WTC11 (cell line): ENCODE data around the gene ABCC4. TPM values are rescaled to one million over a fixed set of nuclear protein-coding genes. Genes with fewer than 3 reads are reported as not detected.

Experiments
- ATAC-seq: fragments of 200-7000 bp; cut with Tn5 transposase; 2 replicates; pipeline ENCODE4 v1.10.0; 2021; ENCODE audit warnings: mild to moderate bottlenecking, moderate library complexity
- CTCF ChIA-PET: fragments of 300-600 bp; sonication (Branson Sonifier 250); formaldehyde crosslinking; loops from one replicate; lab custom pipeline; 2021; ENCODE audit warnings: antibody characterized with exemption; lab: Charles Lee
- POLR2A ChIA-PET: fragments of 350-600 bp; sonication (Branson Sonifier 250); formaldehyde crosslinking; loops from one replicate; lab custom pipeline; 2021; ENCODE audit warnings: antibody characterized with exemption; lab: Charles Lee
- DNase-seq: peaks from one replicate; pipeline ENCODE4 v3.0.0; 2021; ENCODE audit warnings: low spot score
- H3K27ac Mint-ChIP-seq: 2 replicates; pipeline ENCODE4 v1.8.0; 2021; ENCODE audit warnings: mixed read lengths
- H3K27me3 Mint-ChIP-seq: 2 replicates; pipeline ENCODE4 v1.8.0; 2021; ENCODE audit warnings: low read depth, mild to moderate bottlenecking, moderate library complexity, mixed read lengths
- H3K36me3 Mint-ChIP-seq: 2 replicates; pipeline ENCODE4 v1.8.0; 2021; ENCODE audit warnings: mixed read lengths
- H3K4me1 Mint-ChIP-seq: 2 replicates; pipeline ENCODE4 v1.8.0; 2022; ENCODE audit warnings: mixed read lengths
- H3K4me3 Mint-ChIP-seq: 2 replicates; pipeline ENCODE4 v1.8.0; 2021; ENCODE audit warnings: mild to moderate bottlenecking, moderate library complexity, mixed read lengths
- H3K9me3 Mint-ChIP-seq: 2 replicates; pipeline ENCODE4 v1.8.0; 2021; ENCODE audit warnings: mixed read lengths
- CBFB ChIP-seq: sonication (generic); formaldehyde crosslinking; IDR thresholded peaks from 2 replicates; pipeline ENCODE4 v1.8.1; 2022; ENCODE audit warnings: mild to moderate bottlenecking, low read depth, missing genetic modification reagents
- CREB1 ChIP-seq: sonication (generic); formaldehyde crosslinking; IDR thresholded peaks from 2 replicates; pipeline ENCODE4 v1.8.0; 2023; ENCODE audit warnings: mild to moderate bottlenecking, missing genetic modification reagents
- EMX1 ChIP-seq: fragments of 250-450 bp; sonication (Bioruptor Pico); IDR thresholded peaks from 2 replicates; pipeline ENCODE4 v1.8.0; 2021; ENCODE audit warnings: mild to moderate bottlenecking
- GTF2I ChIP-seq: fragments of 250-450 bp; sonication (Bioruptor Pico); conservative IDR thresholded peaks from 2 replicates; pipeline ENCODE4 v1.4.0; 2021; ENCODE audit warnings: mild to moderate bottlenecking
- IRF2 ChIP-seq: sonication (generic); formaldehyde crosslinking; IDR thresholded peaks from 2 replicates; pipeline ENCODE4 v1.8.0; 2022; ENCODE audit warnings: low read depth, missing genetic modification reagents, borderline replicate concordance
- NR2C2 ChIP-seq: sonication (generic); formaldehyde crosslinking; IDR thresholded peaks from 2 replicates; pipeline ENCODE4 v1.8.0; 2022; ENCODE audit warnings: mild to moderate bottlenecking, missing genetic modification reagents
- RORB ChIP-seq: fragments of 250-450 bp; sonication (Bioruptor Pico); IDR thresholded peaks from 2 replicates; pipeline ENCODE4 v1.9.0; 2021; ENCODE audit warnings: mild to moderate bottlenecking
- ZNF138 ChIP-seq: sonication (generic); formaldehyde crosslinking; conservative IDR thresholded peaks from 2 replicates; pipeline ENCODE4 v1.8.1; 2022; ENCODE audit warnings: mild to moderate bottlenecking, moderate library complexity, missing genetic modification reagents
- ZNF219 ChIP-seq: sonication (generic); formaldehyde crosslinking; IDR thresholded peaks from 2 replicates; pipeline ENCODE4 v1.8.0; 2023; ENCODE audit warnings: missing genetic modification reagents, mild to moderate bottlenecking, borderline replicate concordance
- total RNA-seq: library from RNA; stranded (reverse); gene quantifications from 3 replicates; pipeline ENCODE4 v1.2.3, GENCODE V29; 2021
- TF ChIP-seq, protein P1 (sequence below): sonication (generic); formaldehyde crosslinking; IDR thresholded peaks from 2 replicates; pipeline ENCODE4 v1.8.1; 2022; ENCODE audit warnings: low read depth, mild to moderate bottlenecking, moderate library complexity, missing genetic modification reagents, borderline replicate concordance
- TF ChIP-seq, protein P2 (sequence below): sonication (generic); formaldehyde crosslinking; IDR thresholded peaks from 2 replicates; pipeline ENCODE4 v1.8.1; 2023; ENCODE audit warnings: mild to moderate bottlenecking, missing genetic modification reagents
- TF ChIP-seq, protein P3 (sequence below): sonication (generic); formaldehyde crosslinking; IDR thresholded peaks from 2 replicates; pipeline ENCODE4 v1.8.0; 2023; ENCODE audit warnings: missing genetic modification reagents, mild to moderate bottlenecking, borderline replicate concordance
- TF ChIP-seq, protein P4 (sequence below): sonication (generic); formaldehyde crosslinking; IDR thresholded peaks from 2 replicates; pipeline ENCODE4 v1.8.0; 2022; ENCODE audit warnings: missing genetic modification reagents
- TF ChIP-seq, protein P5 (sequence below): sonication (generic); formaldehyde crosslinking; IDR thresholded peaks from 2 replicates; pipeline ENCODE4 v1.8.1; 2023; ENCODE audit warnings: mild to moderate bottlenecking, missing genetic modification reagents, moderate library complexity
- TF ChIP-seq, protein P6 (sequence below): sonication (generic); formaldehyde crosslinking; IDR thresholded peaks from 2 replicates; pipeline ENCODE4 v1.8.0; 2023; ENCODE audit warnings: mild to moderate bottlenecking, missing genetic modification reagents
- TF ChIP-seq, protein P7 (sequence below): sonication (generic); formaldehyde crosslinking; IDR thresholded peaks from 2 replicates; pipeline ENCODE4 v1.8.1; 2023; ENCODE audit warnings: mild to moderate bottlenecking, missing genetic modification reagents

Gene ABCC4
- total RNA-seq, 1 experiment from 2014 or later = 7.2 TPM

DNA sequence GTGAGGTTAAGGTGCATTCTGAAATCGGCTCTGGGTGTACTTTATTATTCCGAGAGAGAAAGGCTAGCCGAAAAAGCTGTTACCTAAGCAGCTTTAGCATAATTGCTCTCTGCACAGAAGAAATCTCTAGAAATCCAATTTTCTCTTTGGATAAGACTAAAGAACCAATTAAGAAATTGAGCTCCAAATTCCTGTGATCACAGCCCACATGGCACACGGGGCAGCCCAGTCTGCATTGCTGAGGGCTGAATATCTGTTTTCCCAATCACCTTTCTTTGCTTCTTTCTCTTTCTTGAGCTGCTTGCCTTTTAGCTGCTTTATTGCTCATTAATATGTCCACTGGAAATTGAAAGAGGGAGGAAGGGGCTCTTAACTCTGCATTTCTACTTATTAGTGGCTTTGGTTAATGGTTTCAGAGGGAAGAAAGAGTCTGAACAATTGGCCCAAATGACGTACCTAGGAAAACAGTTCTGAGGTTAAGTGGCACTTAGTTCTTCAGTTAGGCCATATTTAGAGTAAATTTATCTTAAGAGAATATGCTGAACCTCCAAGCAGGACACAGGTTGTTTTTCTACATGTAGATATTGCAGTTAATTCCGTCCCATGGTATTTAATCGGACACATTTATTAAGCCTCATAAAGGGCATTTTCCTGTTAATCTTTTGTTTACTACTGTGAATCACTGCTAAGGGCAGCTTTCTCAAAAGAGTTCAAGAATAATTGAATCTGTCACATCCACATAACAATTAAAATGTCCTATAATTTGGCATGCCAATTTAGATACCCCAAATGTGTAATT lies 265.7 kb downstream of the ABCC4 start:
- peaks cover 9% of the 10 kb centered on the region for H3K4me1 Mint-ChIP-seq
- H3K4me3 Mint-ChIP-seq = no peak overlapping the region
- POLR2A ChIA-PET = no interaction called here
- DNase-seq (no peak), ATAC-seq (no peak)
- TF ChIP-seq NR2C2 = no peak
- TF ChIP-seq, protein P1, sequence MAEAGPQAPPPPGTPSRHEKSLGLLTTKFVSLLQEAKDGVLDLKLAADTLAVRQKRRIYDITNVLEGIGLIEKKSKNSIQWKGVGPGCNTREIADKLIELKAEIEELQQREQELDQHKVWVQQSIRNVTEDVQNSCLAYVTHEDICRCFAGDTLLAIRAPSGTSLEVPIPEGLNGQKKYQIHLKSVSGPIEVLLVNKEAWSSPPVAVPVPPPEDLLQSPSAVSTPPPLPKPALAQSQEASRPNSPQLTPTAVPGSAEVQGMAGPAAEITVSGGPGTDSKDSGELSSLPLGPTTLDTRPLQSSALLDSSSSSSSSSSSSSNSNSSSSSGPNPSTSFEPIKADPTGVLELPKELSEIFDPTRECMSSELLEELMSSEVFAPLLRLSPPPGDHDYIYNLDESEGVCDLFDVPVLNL = no peak
- no peak for TF ChIP-seq IRF2 (CRISPR knock-in tag)
- TF ChIP-seq, protein P2, sequence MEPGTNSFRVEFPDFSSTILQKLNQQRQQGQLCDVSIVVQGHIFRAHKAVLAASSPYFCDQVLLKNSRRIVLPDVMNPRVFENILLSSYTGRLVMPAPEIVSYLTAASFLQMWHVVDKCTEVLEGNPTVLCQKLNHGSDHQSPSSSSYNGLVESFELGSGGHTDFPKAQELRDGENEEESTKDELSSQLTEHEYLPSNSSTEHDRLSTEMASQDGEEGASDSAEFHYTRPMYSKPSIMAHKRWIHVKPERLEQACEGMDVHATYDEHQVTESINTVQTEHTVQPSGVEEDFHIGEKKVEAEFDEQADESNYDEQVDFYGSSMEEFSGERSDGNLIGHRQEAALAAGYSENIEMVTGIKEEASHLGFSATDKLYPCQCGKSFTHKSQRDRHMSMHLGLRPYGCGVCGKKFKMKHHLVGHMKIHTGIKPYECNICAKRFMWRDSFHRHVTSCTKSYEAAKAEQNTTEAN (CRISPR knock-in tag) = no peak
- TF ChIP-seq, protein P3, sequence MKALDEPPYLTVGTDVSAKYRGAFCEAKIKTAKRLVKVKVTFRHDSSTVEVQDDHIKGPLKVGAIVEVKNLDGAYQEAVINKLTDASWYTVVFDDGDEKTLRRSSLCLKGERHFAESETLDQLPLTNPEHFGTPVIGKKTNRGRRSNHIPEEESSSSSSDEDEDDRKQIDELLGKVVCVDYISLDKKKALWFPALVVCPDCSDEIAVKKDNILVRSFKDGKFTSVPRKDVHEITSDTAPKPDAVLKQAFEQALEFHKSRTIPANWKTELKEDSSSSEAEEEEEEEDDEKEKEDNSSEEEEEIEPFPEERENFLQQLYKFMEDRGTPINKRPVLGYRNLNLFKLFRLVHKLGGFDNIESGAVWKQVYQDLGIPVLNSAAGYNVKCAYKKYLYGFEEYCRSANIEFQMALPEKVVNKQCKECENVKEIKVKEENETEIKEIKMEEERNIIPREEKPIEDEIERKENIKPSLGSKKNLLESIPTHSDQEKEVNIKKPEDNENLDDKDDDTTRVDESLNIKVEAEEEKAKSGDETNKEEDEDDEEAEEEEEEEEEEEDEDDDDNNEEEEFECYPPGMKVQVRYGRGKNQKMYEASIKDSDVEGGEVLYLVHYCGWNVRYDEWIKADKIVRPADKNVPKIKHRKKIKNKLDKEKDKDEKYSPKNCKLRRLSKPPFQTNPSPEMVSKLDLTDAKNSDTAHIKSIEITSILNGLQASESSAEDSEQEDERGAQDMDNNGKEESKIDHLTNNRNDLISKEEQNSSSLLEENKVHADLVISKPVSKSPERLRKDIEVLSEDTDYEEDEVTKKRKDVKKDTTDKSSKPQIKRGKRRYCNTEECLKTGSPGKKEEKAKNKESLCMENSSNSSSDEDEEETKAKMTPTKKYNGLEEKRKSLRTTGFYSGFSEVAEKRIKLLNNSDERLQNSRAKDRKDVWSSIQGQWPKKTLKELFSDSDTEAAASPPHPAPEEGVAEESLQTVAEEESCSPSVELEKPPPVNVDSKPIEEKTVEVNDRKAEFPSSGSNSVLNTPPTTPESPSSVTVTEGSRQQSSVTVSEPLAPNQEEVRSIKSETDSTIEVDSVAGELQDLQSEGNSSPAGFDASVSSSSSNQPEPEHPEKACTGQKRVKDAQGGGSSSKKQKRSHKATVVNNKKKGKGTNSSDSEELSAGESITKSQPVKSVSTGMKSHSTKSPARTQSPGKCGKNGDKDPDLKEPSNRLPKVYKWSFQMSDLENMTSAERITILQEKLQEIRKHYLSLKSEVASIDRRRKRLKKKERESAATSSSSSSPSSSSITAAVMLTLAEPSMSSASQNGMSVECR (CRISPR knock-in tag) = no peak
- H3K27ac Mint-ChIP-seq = no peak overlapping the region
- no peaks in the 10 kb centered on the region for H3K9me3 Mint-ChIP-seq
- no peaks in the 10 kb centered on the region for H3K36me3 Mint-ChIP-seq
- no peaks in the 10 kb centered on the region for H3K27me3 Mint-ChIP-seq
- CTCF ChIA-PET = interaction anchor here (0.5 kb wide), 1 partner anchor 23 kb away, joined by 4 read pairs; no protein-coding TSS in a partner anchor

DNA sequence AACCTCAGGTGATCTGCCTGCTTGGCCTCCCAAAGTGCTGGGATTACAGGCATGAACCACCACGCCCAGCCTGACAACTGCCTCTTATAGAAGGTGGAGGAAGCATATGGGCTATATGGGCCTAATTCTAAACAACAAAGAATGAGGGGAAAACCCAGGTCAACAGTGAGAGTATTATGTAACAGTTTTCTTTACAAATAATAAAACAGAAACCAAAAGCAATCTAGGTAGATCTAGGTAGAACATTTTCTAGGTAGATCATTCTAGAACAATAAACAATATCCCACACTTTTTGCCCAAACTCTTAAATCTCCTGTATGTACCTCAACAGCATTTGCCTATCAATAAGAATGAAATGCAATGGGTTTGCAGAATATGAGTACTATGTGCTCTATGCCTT lies 267.4 kb downstream of the ABCC4 start:
- CTCF ChIA-PET = no interaction called here
- H3K4me1 Mint-ChIP-seq = peaks cover 9% of the 10 kb centered on the region
- H3K27ac Mint-ChIP-seq = no peak overlapping the region
- H3K27me3 Mint-ChIP-seq = no peaks in the 10 kb centered on the region
- POLR2A ChIA-PET = no interaction called here
- TF ChIP-seq CBFB (no peak), CREB1 (CRISPR knock-in tag) (no peak), ZNF138 (CRISPR knock-in tag) (no peak), EMX1 (CRISPR knock-in tag) (no peak), ZNF219 (no peak), GTF2I (CRISPR knock-in tag) (no peak), RORB (CRISPR knock-in tag) (no peak)
- TF ChIP-seq, protein P4, sequence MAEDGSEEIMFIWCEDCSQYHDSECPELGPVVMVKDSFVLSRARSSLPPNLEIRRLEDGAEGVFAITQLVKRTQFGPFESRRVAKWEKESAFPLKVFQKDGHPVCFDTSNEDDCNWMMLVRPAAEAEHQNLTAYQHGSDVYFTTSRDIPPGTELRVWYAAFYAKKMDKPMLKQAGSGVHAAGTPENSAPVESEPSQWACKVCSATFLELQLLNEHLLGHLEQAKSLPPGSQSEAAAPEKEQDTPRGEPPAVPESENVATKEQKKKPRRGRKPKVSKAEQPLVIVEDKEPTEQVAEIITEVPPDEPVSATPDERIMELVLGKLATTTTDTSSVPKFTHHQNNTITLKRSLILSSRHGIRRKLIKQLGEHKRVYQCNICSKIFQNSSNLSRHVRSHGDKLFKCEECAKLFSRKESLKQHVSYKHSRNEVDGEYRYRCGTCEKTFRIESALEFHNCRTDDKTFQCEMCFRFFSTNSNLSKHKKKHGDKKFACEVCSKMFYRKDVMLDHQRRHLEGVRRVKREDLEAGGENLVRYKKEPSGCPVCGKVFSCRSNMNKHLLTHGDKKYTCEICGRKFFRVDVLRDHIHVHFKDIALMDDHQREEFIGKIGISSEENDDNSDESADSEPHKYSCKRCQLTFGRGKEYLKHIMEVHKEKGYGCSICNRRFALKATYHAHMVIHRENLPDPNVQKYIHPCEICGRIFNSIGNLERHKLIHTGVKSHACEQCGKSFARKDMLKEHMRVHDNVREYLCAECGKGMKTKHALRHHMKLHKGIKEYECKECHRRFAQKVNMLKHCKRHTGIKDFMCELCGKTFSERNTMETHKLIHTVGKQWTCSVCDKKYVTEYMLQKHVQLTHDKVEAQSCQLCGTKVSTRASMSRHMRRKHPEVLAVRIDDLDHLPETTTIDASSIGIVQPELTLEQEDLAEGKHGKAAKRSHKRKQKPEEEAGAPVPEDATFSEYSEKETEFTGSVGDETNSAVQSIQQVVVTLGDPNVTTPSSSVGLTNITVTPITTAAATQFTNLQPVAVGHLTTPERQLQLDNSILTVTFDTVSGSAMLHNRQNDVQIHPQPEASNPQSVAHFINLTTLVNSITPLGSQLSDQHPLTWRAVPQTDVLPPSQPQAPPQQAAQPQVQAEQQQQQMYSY (CRISPR knock-in tag) = no peak
- TF ChIP-seq, protein P5, sequence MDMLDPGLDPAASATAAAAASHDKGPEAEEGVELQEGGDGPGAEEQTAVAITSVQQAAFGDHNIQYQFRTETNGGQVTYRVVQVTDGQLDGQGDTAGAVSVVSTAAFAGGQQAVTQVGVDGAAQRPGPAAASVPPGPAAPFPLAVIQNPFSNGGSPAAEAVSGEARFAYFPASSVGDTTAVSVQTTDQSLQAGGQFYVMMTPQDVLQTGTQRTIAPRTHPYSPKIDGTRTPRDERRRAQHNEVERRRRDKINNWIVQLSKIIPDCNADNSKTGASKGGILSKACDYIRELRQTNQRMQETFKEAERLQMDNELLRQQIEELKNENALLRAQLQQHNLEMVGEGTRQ (CRISPR knock-in tag) = no peak
- TF ChIP-seq, protein P6, sequence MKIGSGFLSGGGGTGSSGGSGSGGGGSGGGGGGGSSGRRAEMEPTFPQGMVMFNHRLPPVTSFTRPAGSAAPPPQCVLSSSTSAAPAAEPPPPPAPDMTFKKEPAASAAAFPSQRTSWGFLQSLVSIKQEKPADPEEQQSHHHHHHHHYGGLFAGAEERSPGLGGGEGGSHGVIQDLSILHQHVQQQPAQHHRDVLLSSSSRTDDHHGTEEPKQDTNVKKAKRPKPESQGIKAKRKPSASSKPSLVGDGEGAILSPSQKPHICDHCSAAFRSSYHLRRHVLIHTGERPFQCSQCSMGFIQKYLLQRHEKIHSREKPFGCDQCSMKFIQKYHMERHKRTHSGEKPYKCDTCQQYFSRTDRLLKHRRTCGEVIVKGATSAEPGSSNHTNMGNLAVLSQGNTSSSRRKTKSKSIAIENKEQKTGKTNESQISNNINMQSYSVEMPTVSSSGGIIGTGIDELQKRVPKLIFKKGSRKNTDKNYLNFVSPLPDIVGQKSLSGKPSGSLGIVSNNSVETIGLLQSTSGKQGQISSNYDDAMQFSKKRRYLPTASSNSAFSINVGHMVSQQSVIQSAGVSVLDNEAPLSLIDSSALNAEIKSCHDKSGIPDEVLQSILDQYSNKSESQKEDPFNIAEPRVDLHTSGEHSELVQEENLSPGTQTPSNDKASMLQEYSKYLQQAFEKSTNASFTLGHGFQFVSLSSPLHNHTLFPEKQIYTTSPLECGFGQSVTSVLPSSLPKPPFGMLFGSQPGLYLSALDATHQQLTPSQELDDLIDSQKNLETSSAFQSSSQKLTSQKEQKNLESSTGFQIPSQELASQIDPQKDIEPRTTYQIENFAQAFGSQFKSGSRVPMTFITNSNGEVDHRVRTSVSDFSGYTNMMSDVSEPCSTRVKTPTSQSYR = no peak
- TF ChIP-seq, protein P7, sequence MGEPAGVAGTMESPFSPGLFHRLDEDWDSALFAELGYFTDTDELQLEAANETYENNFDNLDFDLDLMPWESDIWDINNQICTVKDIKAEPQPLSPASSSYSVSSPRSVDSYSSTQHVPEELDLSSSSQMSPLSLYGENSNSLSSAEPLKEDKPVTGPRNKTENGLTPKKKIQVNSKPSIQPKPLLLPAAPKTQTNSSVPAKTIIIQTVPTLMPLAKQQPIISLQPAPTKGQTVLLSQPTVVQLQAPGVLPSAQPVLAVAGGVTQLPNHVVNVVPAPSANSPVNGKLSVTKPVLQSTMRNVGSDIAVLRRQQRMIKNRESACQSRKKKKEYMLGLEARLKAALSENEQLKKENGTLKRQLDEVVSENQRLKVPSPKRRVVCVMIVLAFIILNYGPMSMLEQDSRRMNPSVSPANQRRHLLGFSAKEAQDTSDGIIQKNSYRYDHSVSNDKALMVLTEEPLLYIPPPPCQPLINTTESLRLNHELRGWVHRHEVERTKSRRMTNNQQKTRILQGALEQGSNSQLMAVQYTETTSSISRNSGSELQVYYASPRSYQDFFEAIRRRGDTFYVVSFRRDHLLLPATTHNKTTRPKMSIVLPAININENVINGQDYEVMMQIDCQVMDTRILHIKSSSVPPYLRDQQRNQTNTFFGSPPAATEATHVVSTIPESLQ (CRISPR knock-in tag) = no peak
- TF ChIP-seq, all 79 proteins: peak for 0
- ATAC-seq = no peak
- Mint-ChIP-seq H3K4me3 (no peak overlapping the region), H3K36me3 (no peaks in the 10 kb centered on the region), H3K9me3 (no peaks in the 10 kb centered on the region)
- no peak for DNase-seq
